SK-N-SH (cell line): ENCODE measurements around the gene NTN1.

Experiments used
- TCF12 ChIP-seq: IDR thresholded peaks from 2 replicates; pipeline ENCODE4 v1.4.0; 2012
- YY1 ChIP-seq: IDR thresholded peaks from 2 replicates; pipeline ENCODE4 v1.4.0; 2012; ENCODE audit warnings: low read depth, mild to moderate bottlenecking
- TF ChIP-seq, protein P1 (sequence below): IDR thresholded peaks from 2 replicates; pipeline ENCODE4 v1.4.0; 2012; ENCODE audit warnings: low read depth

- TF ChIP-seq, protein P1, sequence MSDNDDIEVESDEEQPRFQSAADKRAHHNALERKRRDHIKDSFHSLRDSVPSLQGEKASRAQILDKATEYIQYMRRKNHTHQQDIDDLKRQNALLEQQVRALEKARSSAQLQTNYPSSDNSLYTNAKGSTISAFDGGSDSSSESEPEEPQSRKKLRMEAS: no peak
- TF ChIP-seq TCF12 (no peak), YY1 (no peak)
These were observed 519 bp upstream of the NTN1 start for GRCh38 chr17:9020824-9021157.
